Esophagus squamous epithelium (tissue), 4 donors: ENCODE data around the gene CNTD1.

Experiments
- CTCF ChIP-seq, 6 experiments: fragments of 450-650 bp in 4 of 6; fragments of 200-600 bp in 2 of 6; sonication (generic) in 2 of 6; IDR thresholded peaks; one replicate each; pipeline ENCODE4 v1.5.1; 2016 to 2019; ENCODE audit warnings: antibody characterized with exemption in 6 of 6, mild to moderate bottlenecking in 4 of 6, moderate library complexity in 4 of 6
- POLR2A ChIP-seq, 4 donors: fragments of 450-650 bp; IDR thresholded peaks; one replicate each; pipeline ENCODE4 v1.6.1; 2017; ENCODE audit warnings: antibody characterized with exemption in 4 of 4, mild to moderate bottlenecking in 4 of 4, moderate library complexity in 3 of 4

GRCh38 chr17:42767512-42767911 lies 31.1 kb upstream of the CNTD1 start:
- TF ChIP-seq CTCF (IDR thresholded peaks at IDR 0.05) (no peak), POLR2A (IDR thresholded peaks at IDR 0.05) (no peak)
